Liver (tissue), 3 donors: ENCODE data around the gene RSRC1.
"Not testable (repeated sequence)": the region's sequence is repeated elsewhere in the genome, so short reads cannot be mapped to it uniquely, and the experiment has no call there.

Experiments
- ATF3 ChIP-seq: IDR thresholded peaks from 2 replicates; pipeline ENCODE4 v1.6.1; 2016; ENCODE audit warnings: antibody characterized with exemption
- EGR1 ChIP-seq, 2 donors: IDR thresholded peaks; 2 replicates each; pipeline ENCODE4 v1.6.1; 2016 to 2018; ENCODE audit warnings: antibody characterized with exemption in 2 of 2, low read depth in 2 of 2
- GABPA ChIP-seq, 2 donors: IDR thresholded peaks in 1 of 2; conservative IDR thresholded peaks in 1 of 2; 2 replicates each; pipeline ENCODE4 v1.6.1; 2016; ENCODE audit warnings: antibody characterized with exemption in 2 of 2, mild to moderate bottlenecking in 1 of 2, moderate library complexity in 1 of 2
- HNF4A ChIP-seq, 2 donors: conservative IDR thresholded peaks; 2 replicates each; pipeline ENCODE4 v1.6.1; 2016; ENCODE audit warnings: antibody characterized with exemption in 2 of 2, mild to moderate bottlenecking in 2 of 2
- JUND ChIP-seq, 2 donors: IDR thresholded peaks; 2 replicates each; pipeline ENCODE4 v1.6.1; 2016; ENCODE audit warnings: antibody characterized with exemption in 2 of 2
- MAX ChIP-seq: IDR thresholded peaks from 2 replicates; pipeline ENCODE4 v1.6.1; 2016; ENCODE audit warnings: antibody characterized with exemption
- NR2F2 ChIP-seq: IDR thresholded peaks from 2 replicates; pipeline ENCODE4 v1.6.1; 2016; ENCODE audit warnings: antibody characterized with exemption
- RAD21 ChIP-seq, 2 donors: IDR thresholded peaks; 2 replicates each; pipeline ENCODE4 v1.6.1; 2016; ENCODE audit warnings: antibody characterized with exemption in 2 of 2, mild to moderate bottlenecking in 2 of 2
- REST ChIP-seq: IDR thresholded peaks from 2 replicates; pipeline ENCODE4 v1.6.1; 2016; ENCODE audit warnings: antibody characterized with exemption, mild to moderate bottlenecking
- TAF1 ChIP-seq: conservative IDR thresholded peaks from 2 replicates; pipeline ENCODE4 v1.6.1; 2016; ENCODE audit warnings: antibody characterized with exemption, mild to moderate bottlenecking
- YY1 ChIP-seq: IDR thresholded peaks from 2 replicates; pipeline ENCODE4 v1.6.1; 2016; ENCODE audit warnings: antibody characterized with exemption, mild to moderate bottlenecking
- TF ChIP-seq, protein P1 (sequence below): fragments of 150-350 bp; IDR thresholded peaks from 2 replicates; pipeline ENCODE4 v1.5.1; 2017; ENCODE audit warnings: improper control_type of control experiment, low read depth, low read length; ENCODE audit not compliant: missing input control
- TF ChIP-seq, protein P2 (sequence below): IDR thresholded peaks from 2 replicates; pipeline ENCODE4 v1.6.1; 2016; ENCODE audit warnings: antibody characterized with exemption
- donor health status: healthy.
- donor health status: healthy.

GRCh38 chr3:158329696-158330441 lies 220.0 kb downstream of the RSRC1 start:
- not testable (repeated sequence) for TF ChIP-seq RAD21 (IDR thresholded peaks at IDR 0.05); YY1; ATF3; JUND (IDR thresholded peaks at IDR 0.05); REST; MAX; NR2F2; EGR1 (IDR thresholded peaks at IDR 0.05; ENCODE audit: low read depth in 2 of 2); GABPA (IDR thresholded peaks at IDR 0.05 in 1 of 2, conservative IDR thresholded peaks at IDR 0.05 in 1 of 2); TAF1; HNF4A (conservative IDR thresholded peaks at IDR 0.05)
- TF ChIP-seq, protein P1, sequence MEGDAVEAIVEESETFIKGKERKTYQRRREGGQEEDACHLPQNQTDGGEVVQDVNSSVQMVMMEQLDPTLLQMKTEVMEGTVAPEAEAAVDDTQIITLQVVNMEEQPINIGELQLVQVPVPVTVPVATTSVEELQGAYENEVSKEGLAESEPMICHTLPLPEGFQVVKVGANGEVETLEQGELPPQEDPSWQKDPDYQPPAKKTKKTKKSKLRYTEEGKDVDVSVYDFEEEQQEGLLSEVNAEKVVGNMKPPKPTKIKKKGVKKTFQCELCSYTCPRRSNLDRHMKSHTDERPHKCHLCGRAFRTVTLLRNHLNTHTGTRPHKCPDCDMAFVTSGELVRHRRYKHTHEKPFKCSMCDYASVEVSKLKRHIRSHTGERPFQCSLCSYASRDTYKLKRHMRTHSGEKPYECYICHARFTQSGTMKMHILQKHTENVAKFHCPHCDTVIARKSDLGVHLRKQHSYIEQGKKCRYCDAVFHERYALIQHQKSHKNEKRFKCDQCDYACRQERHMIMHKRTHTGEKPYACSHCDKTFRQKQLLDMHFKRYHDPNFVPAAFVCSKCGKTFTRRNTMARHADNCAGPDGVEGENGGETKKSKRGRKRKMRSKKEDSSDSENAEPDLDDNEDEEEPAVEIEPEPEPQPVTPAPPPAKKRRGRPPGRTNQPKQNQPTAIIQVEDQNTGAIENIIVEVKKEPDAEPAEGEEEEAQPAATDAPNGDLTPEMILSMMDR, result not testable (repeated sequence)
- TF ChIP-seq, protein P2, sequence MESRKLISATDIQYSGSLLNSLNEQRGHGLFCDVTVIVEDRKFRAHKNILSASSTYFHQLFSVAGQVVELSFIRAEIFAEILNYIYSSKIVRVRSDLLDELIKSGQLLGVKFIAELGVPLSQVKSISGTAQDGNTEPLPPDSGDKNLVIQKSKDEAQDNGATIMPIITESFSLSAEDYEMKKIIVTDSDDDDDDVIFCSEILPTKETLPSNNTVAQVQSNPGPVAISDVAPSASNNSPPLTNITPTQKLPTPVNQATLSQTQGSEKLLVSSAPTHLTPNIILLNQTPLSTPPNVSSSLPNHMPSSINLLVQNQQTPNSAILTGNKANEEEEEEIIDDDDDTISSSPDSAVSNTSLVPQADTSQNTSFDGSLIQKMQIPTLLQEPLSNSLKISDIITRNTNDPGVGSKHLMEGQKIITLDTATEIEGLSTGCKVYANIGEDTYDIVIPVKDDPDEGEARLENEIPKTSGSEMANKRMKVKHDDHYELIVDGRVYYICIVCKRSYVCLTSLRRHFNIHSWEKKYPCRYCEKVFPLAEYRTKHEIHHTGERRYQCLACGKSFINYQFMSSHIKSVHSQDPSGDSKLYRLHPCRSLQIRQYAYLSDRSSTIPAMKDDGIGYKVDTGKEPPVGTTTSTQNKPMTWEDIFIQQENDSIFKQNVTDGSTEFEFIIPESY, result not testable (repeated sequence)
